Activated CD8-positive, alpha-beta T cell treated with anti-CD3 and anti-CD28 coated beads, Interleukin-2, amount 10 ng/mL, durations not matched to agents 7 days and 5 days (primary cell): ENCODE results near the gene CMBL. TPM values are rescaled to one million over a fixed set of nuclear protein-coding genes. Genes with fewer than 3 reads are reported as not detected.
A peak's percentile ranks its signal among the peaks of the same experiment; 100 is the strongest.
"Not testable (repeated sequence)": the region's sequence is repeated elsewhere in the genome, so short reads cannot be mapped to it uniquely, and the experiment has no call there.

Experiments
- ATAC-seq: fragments of 150-1000 bp; cut with Tn5 transposase; one replicate; pipeline ENCODE4 v1.10.0; 2021; ENCODE audit warnings: moderate library complexity
- CTCF ChIA-PET: fragments of 350-600 bp; sonication (Branson Sonifier 250); formaldehyde crosslinking; loops from one replicate; lab custom pipeline; 2021; ENCODE audit warnings: antibody characterized with exemption; lab: Charles Lee
- POLR2A ChIA-PET: fragments of 350-600 bp; sonication (Branson Sonifier 250); formaldehyde crosslinking; loops from one replicate; lab custom pipeline; 2021; ENCODE audit warnings: antibody characterized with exemption; lab: Charles Lee
- DNase-seq: peaks from one replicate; pipeline ENCODE4 v3.0.0-alpha.2; 2020
- H3K27ac Mint-ChIP-seq: one replicate; pipeline ENCODE4 v1.8.0; 2021; ENCODE audit warnings: mild to moderate bottlenecking, mixed read lengths
- H3K27me3 Mint-ChIP-seq: one replicate; pipeline ENCODE4 v1.8.0; 2021; ENCODE audit warnings: low read depth, mixed read lengths
- H3K36me3 Mint-ChIP-seq: one replicate; pipeline ENCODE4 v1.8.0; 2021; ENCODE audit warnings: low read depth, mixed read lengths
- H3K4me1 Mint-ChIP-seq: one replicate; pipeline ENCODE4 v1.8.0; 2021; ENCODE audit warnings: low read depth, mixed read lengths
- H3K4me3 Mint-ChIP-seq: one replicate; pipeline ENCODE4 v1.8.0; 2021; ENCODE audit warnings: mild to moderate bottlenecking, mixed read lengths
- H3K9me3 Mint-ChIP-seq: one replicate; pipeline ENCODE4 v1.8.0; 2022; ENCODE audit warnings: mixed read lengths; ENCODE audit not compliant: insufficient read depth
- total RNA-seq, 2 experiments: library from RNA; stranded (reverse); gene quantifications; one replicate each; pipeline ENCODE4 v1.2.3, GENCODE V29; 2021

Gene CMBL
- total RNA-seq, 2 experiments from 2014 or later: 1.6 to 1.9 TPM

DNA sequence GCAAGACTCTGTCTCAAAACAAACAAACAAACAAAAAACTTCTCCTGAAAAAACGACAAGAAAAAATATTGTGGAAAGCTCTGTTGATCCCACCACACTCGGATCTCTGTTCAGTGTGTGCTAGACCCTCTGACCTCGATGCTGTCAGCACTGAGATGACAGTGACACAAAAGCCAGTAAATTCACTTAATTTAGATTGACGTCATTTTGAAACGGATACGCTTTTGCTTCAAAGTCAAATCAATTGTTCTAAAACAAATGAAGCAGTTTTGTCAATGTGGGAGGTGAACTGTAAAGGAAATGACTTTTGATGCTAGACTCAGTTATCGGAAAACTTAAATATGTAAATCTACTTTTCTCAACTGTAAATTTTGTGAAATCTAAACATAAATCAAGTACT is 31.0 kb downstream of the CMBL start:
- Mint-ChIP-seq H3K4me1 (peaks cover 20% of the 10 kb centered on the region), H3K4me3 (no peak overlapping the region), H3K27ac (no peak overlapping the region), H3K9me3 (no peaks in the 10 kb centered on the region), H3K27me3 (peaks cover 22% of the 10 kb centered on the region), H3K36me3 (no peaks in the 10 kb centered on the region)
- POLR2A ChIA-PET: no interaction called here
- CTCF ChIA-PET: interaction anchor here (1.5 to 3.9 kb wide), 2 partner anchors 88 to 351 kb away, joined by 4 to 12 read pairs; no protein-coding TSS in a partner anchor
- ATAC-seq (no peak), DNase-seq (no peak)

DNA sequence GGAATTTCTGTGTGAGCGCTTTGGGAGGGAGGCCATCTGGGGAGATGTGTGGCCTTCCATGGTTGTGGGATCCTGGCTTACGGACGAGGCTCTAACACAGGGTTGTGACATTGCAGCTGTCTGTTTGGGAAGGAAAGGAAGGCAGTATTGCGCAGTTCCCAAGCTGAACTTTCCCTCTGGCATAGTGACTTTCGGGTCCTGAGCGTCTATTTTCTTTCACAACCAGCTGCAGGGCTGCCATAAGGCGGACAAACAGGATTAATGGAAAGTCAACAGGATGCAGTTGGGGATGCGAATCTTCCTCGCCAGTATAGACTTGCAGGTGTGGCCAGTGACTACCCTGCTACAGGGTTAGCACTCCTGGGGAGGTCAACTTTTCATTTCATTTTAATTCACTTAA is 31.7 kb downstream of the CMBL start:
- Mint-ChIP-seq H3K4me1 (peaks cover 21% of the 10 kb centered on the region), H3K9me3 (no peaks in the 10 kb centered on the region), H3K27ac (no peak overlapping the region), H3K4me3 (no peak overlapping the region), H3K27me3 (peaks cover 25% of the 10 kb centered on the region), H3K36me3 (no peaks in the 10 kb centered on the region)
- DNase-seq (no peak), ATAC-seq (no peak)
- ChIA-PET POLR2A (no interaction called here), CTCF (interaction anchor here (1.3 to 3.9 kb wide), 4 partner anchors 8 to 352 kb away, joined by 3 to 12 read pairs (median 6); no protein-coding TSS in a partner anchor)

DNA sequence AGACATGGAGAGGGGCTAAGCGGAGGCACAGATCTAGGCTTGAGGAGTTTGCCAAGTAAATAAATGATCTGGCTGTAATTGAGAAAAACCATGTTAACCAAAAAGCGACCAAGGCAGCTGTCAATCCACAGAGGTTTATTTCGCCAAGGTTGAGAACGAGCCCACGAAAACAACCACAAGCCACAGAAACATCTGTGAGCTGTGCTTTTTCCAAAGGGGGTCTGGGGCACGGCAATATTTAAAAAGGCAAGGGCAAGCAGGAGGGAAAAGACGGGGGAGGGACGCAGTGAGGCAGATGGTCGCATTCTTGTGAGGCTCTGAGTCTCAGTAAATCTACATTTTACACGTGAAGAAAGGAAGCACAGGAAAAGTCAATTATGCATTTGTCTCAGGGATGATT is 32.2 kb downstream of the CMBL start:
- DNase-seq (no peak), ATAC-seq (no peak)
- Mint-ChIP-seq H3K27ac (no peak overlapping the region), H3K4me3 (no peak overlapping the region), H3K27me3 (peaks cover 25% of the 10 kb centered on the region), H3K4me1 (peaks cover 26% of the 10 kb centered on the region), H3K36me3 (no peaks in the 10 kb centered on the region), H3K9me3 (no peaks in the 10 kb centered on the region)
- CTCF ChIA-PET: interaction anchor here (1.3 to 1.5 kb wide), 3 partner anchors 8 to 352 kb away, joined by 3 to 7 read pairs (median 4); no protein-coding TSS in a partner anchor
- POLR2A ChIA-PET: no interaction called here

DNA sequence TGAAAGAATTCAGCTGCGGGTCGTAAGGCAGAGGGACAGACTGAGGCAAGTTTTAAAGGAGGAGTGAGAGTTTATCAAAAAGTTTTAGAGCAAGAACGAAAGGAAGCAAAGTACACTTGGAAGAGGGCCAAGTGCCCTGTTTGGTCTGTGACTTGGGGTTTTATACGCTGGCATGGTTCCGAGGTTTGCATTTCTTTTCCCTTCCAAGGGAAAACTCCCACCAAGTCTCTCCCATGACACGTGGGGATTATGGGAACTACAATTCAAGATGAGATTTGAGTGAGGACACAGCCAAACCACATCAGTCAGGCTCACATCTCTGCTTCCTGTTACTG is 34.9 kb downstream of the CMBL start:
- H3K36me3 Mint-ChIP-seq, H3K4me3 Mint-ChIP-seq, ATAC-seq, DNase-seq, H3K27ac Mint-ChIP-seq, POLR2A ChIA-PET, H3K9me3 Mint-ChIP-seq: not testable (repeated sequence)
- CTCF ChIA-PET: interaction anchor here (0.9 kb wide), 1 partner anchor 148 kb away, joined by 3 read pairs; no protein-coding TSS in a partner anchor
- H3K27me3 Mint-ChIP-seq: peaks cover 25% of the 10 kb centered on the region
- peaks cover 30% of the 10 kb centered on the region for H3K4me1 Mint-ChIP-seq

DNA sequence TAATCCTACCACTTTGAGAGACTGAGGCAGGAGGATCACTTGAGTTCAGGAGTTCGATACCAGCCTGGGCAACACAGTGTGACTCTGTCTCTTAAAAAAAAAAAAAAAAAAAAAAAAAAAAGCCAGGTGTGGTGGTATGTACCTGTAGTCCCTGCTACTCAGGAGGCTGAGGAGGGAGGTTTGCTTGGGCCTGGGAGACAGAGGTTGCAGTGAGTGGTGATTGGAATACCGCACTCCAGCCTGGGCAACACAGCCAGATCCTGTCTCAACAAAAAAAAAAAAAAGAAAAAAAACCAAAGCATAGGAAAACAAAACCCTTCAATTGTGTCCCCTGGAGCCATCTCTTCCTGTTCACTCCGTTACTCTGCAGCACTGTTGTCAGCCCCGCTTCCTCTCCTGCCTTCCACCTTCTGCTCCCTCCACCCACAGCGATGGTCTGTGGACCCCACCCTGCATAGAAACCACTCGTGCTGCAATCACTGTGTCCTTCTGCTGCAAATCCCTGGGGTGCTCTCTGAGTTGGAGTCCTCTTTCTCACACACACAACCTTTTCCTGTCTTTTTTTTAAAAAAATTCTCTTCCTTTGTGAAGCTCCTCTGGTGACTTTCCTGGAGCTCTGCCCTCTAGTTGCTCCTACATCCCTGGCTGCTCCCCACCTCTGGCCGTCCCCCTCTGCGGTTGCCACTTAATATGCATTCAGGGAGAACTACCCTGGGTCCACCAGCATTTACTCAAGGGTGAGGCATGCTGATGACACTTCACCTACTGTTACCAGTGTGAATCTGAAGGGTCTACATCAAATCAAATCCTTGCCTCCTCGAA is 35.4 kb downstream of the CMBL start:
- DNase-seq: no peak
- peaks cover 21% of the 10 kb centered on the region for H3K27me3 Mint-ChIP-seq
- no peak for ATAC-seq
- no peaks in the 10 kb centered on the region for H3K36me3 Mint-ChIP-seq
- ChIA-PET CTCF (interaction anchor here (0.9 kb wide), 1 partner anchor 149 kb away, joined by 3 read pairs; no protein-coding TSS in a partner anchor), POLR2A (no interaction called here)
- H3K4me3 Mint-ChIP-seq: no peak overlapping the region
- no peak overlapping the region for H3K27ac Mint-ChIP-seq
- no peaks in the 10 kb centered on the region for H3K9me3 Mint-ChIP-seq
- H3K4me1 Mint-ChIP-seq: peaks cover 30% of the 10 kb centered on the region

DNA sequence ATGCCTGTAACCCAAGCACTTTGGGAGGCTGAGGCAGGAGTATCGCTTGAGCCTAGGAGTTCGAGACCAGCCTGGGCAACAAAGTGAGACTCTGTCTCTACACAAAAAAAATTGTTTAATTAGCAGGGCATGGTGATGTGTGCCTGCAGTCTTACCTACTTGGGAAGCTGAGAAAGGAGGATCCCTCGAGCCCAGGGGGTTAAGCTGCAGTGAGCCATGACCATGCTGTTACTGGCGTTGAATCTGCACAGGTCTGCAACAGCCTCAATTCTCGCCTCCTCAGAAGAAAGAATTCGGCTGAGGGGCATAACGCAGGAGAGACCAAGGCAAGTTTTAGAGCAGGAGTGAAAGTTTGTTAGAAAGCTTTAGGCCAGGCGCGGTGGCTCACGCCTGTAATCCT is 39.6 kb downstream of the CMBL start:
- ATAC-seq: no peak
- Mint-ChIP-seq H3K27me3 (peaks cover 9% of the 10 kb centered on the region), H3K4me3 (no peak overlapping the region), H3K36me3 (peaks cover 27% of the 10 kb centered on the region), H3K9me3 (no peaks in the 10 kb centered on the region), H3K4me1 (peaks cover 20% of the 10 kb centered on the region), H3K27ac (no peak overlapping the region)
- ChIA-PET POLR2A (no interaction called here), CTCF (interaction anchor here (1.1 kb wide), 1 partner anchor 16 kb away, joined by 3 read pairs; no protein-coding TSS in a partner anchor)
- no peak for DNase-seq

DNA sequence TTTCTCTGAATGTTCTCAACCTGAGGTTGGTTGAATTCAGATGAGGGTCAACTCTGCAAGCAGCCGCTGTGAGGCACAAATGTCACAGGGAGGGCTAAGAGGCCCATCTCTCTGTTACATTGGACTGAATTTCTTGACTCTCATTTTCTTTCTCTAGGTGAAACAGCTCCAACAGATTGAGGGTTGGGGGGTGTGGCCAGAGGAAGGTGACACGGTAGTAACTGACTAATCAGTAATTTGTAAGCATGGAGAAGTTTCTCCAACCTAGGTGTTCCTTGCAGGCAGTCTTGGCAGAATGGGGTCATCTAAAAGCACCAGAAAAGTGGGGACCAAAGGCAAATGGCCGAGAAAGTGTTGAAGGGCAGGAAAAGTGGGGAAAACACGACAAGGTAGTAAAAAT is 40.9 kb downstream of the CMBL start:
- POLR2A ChIA-PET: no interaction called here
- no peak overlapping the region for H3K4me3 Mint-ChIP-seq
- peaks cover 37% of the 10 kb centered on the region for H3K36me3 Mint-ChIP-seq
- DNase-seq (no peak), ATAC-seq (no peak)
- no peaks in the 10 kb centered on the region for H3K9me3 Mint-ChIP-seq
- H3K4me1 Mint-ChIP-seq: peaks cover 10% of the 10 kb centered on the region
- no peak overlapping the region for H3K27ac Mint-ChIP-seq
- CTCF ChIA-PET: no interaction called here
- peaks cover 3% of the 10 kb centered on the region for H3K27me3 Mint-ChIP-seq

DNA sequence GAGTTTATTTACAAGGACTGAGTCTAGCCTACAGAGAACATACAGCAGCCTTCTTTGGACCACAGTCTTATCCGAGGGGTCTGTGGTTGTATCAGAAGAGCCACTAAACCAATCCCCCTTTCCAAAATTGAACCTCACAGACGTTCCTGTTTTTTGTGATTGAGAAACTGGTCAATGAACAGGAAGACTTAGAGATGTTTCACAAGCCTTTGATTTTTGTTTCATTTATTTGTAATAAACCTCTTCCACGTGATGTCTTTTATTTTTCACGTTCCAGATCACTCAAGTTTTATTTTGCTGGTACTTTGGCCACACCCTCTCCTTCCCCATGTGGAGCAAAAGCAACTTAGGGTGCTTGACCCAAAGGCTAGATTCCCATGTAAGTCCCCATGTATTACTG is 41.6 kb downstream of the CMBL start:
- Mint-ChIP-seq H3K36me3 (peaks cover 40% of the 10 kb centered on the region), H3K9me3 (no peaks in the 10 kb centered on the region), H3K27ac (no peak overlapping the region), H3K4me1 (peaks cover 10% of the 10 kb centered on the region), H3K4me3 (no peak overlapping the region), H3K27me3 (no peaks in the 10 kb centered on the region)
- POLR2A ChIA-PET: no interaction called here
- CTCF ChIA-PET: interaction anchor here (1.3 kb wide), 1 partner anchor 18 kb away, joined by 3 read pairs; no protein-coding TSS in a partner anchor
- DNase-seq: no peak
- no peak for ATAC-seq

DNA sequence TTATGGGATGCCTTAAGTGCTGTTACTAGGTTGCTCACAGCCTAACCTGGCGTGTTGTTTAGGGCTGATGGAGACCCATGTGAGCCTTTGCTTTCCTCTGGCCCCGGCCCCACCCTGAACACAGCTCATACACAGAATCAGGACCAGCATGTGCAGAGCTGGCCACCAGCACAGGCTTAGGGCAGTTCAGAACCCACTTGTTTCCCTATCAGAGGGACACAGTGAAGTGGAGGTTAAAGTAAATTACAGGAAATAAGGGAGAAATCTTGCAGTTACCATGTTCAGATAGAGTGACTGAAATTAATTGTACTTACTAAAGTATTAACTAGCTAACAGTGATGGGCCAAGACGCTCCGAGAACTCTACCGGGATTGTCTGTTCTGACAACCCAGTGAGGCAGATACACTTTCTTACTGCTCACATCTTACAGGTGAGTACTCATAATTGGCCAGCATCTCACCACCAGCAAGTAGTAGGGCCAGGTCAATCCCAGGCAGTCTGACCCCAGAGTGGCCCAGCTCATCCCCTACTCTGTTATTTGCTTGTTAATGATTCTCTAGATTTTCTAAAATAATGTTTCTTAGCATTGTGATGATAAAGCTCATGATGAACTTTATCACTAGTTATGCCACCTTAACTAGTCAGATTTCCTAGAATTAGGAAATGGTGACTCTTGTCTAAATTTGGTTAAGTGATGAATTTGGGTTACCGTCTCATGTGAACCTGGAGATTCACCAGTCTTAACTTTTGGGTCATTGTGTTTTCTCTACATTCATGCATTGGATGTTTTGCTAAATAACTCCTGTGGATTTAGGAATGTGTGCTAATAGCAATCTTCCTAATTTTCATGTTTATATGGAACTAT is 42.2 kb downstream of the CMBL start:
- H3K4me3 Mint-ChIP-seq: no peak overlapping the region
- POLR2A ChIA-PET: no interaction called here
- H3K36me3 Mint-ChIP-seq: peaks cover 46% of the 10 kb centered on the region
- H3K9me3 Mint-ChIP-seq: no peaks in the 10 kb centered on the region
- H3K27me3 Mint-ChIP-seq: no peaks in the 10 kb centered on the region
- CTCF ChIA-PET: interaction anchor here (1.3 kb wide), 1 partner anchor 19 kb away, joined by 3 read pairs; no protein-coding TSS in a partner anchor
- peak; percentile 20 for ATAC-seq
- H3K4me1 Mint-ChIP-seq: peaks cover 4% of the 10 kb centered on the region
- DNase-seq: no peak
- H3K27ac Mint-ChIP-seq: no peak overlapping the region

DNA sequence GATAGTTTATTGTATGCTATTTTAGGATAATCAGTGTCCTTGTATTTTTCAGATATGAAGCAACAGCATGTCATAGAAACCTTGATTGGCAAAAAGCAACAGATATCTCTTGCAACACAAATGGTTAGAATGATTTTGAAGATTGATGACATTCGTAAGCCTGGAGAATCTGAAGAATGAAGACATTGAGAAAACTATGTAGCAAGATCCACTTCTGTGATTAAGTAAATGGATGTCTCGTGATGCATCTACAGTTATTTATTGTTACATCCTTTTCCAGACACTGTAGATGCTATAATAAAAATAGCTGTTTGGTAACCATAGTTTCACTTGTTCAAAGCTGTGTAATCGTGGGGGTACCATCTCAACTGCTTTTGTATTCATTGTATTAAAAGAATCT is 43.1 kb downstream of the CMBL start:
- ChIA-PET POLR2A (no interaction called here), CTCF (interaction anchor here (1.9 kb wide), 1 partner anchor 19 kb away, joined by 10 read pairs; no protein-coding TSS in a partner anchor)
- no peaks in the 10 kb centered on the region for H3K9me3 Mint-ChIP-seq
- DNase-seq: no peak
- H3K4me1 Mint-ChIP-seq: no peaks in the 10 kb centered on the region
- no peaks in the 10 kb centered on the region for H3K27me3 Mint-ChIP-seq
- ATAC-seq: no peak
- peaks cover 55% of the 10 kb centered on the region for H3K36me3 Mint-ChIP-seq
- no peak overlapping the region for H3K27ac Mint-ChIP-seq
- no peak overlapping the region for H3K4me3 Mint-ChIP-seq

DNA sequence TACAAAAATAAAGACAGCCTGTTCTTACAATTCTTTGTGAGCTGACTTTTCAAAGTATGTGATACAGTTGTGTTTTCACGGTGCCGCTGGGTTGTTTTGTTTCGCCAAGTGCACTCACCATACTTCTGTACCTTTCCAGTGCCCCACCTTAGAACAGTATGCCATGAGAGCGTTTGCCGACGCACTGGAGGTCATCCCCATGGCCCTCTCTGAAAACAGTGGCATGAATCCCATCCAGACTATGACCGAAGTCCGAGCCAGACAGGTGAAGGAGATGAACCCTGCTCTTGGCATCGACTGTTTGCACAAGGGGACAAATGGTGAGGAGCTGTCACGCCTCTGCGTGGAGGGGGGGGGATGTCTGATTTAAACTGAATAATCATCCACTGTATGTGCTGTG is 44.7 kb downstream of the CMBL start:
- Mint-ChIP-seq H3K36me3 (peaks cover 69% of the 10 kb centered on the region), H3K27ac (no peak overlapping the region), H3K4me1 (no peaks in the 10 kb centered on the region), H3K27me3 (no peaks in the 10 kb centered on the region), H3K4me3 (no peak overlapping the region), H3K9me3 (no peaks in the 10 kb centered on the region)
- ATAC-seq (no peak), DNase-seq (no peak)
- CTCF ChIA-PET: interaction anchor here (0.6 to 1.9 kb wide), 2 partner anchors 10 to 21 kb away, joined by 3 to 10 read pairs; no protein-coding TSS in a partner anchor
- POLR2A ChIA-PET: interaction anchor here (1.2 kb wide), 1 partner anchor 14 kb away, joined by 3 read pairs; no protein-coding TSS in a partner anchor
